DMS114 treated with DMSO at 0.1 percent for 48 hours (cell line): ENCODE data around the gene INAVA.
"Not testable (repeated sequence)": the region's sequence is repeated elsewhere in the genome, so short reads cannot be mapped to it uniquely, and the experiment has no call there.

Source experiments
- DNase-seq: peaks from one replicate; lab custom pipeline; 2025; ENCODE audit not compliant: unreplicated experiment; lab: John Stamatoyannopoulos, UW

INAVA gene

DNA sequence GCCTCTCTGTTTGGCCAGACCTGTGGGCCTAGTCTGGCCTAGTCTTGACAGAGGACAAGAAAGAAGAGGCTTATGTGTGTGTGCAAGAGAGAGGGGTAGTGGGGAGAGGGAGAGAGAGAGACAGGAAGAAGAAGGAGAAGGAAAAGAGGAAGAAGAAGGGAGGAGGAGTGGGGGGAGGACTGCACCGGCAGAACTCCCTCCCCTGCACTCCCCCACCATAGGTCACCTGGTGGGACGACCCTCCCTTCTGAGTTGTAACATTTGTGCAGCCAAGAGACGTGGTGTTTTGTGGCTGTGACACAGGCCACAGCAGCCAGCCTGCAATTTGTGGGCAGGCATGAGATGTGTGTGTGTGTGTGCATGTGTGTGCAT, 4.3 kb downstream of the INAVA start:
- DNase-seq, result no peak

DNA sequence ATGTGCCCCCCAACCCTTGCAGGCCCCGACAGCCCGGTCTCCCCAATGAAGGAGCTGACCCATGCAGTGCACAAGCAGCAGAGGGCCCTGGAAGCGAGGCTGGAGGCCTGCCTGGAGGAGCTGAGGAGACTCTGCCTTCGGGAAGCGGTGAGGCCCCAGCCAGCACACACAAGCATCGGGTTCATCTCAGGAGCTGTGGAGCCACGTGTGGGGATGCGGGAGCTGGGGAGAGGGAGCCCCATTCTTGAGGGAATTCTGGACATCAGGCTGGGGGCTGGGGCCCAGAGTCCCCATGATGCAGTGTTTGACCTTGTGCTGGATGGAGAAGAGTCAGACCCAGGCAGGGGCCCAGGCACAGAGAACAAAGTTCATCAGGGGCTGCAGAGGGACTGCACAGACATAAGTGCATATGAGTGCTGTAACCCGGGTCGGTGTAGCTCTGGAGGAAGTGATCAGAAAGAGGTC, 4.8 kb downstream of the INAVA start:
- DNase-seq, result no peak

DNA sequence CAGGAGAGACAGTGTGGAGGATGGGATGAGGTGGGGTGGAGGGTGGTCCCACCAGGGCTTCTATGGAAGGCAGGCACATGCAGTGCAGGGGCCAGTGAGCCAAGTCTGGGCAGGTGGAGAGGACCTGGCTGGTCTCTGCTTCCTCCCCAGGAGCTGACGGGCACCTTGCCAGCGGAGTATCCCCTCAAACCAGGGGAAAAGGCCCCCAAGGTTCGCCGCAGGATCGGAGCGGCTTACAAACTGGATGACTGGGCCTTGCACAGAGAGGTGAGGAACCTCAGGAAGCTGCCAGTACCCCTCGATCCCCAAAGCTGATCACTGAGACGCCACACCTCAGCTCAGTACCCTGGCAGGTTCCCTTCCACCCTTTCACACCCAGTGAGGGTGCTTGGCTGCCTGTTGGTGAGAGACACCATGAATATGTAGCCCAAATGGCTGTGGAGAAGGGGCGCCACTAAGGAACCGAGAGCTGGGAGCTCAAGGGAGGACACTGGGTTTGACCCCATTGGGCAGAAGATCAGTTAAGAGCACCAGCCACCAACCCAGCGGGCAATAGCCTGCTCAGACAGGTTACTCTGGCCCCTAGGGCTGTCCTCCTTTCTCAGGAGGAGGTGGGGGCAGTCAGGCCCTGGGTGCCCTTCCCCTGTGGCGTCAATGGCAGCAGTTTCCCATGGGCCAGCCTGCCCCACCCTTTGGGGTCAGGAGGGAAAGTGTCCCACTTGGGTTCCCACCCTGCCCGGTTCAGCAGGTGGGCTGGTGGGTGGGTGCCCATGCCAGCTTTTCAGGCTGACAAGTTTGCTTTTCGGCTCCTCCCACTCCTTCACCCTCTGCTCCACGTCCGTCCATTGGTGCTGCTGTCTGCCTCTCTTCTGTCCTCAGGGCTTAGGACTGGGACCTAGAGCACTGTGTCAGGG, 5.5 kb downstream of the INAVA start:
- DNase-seq, result no peak

DNA sequence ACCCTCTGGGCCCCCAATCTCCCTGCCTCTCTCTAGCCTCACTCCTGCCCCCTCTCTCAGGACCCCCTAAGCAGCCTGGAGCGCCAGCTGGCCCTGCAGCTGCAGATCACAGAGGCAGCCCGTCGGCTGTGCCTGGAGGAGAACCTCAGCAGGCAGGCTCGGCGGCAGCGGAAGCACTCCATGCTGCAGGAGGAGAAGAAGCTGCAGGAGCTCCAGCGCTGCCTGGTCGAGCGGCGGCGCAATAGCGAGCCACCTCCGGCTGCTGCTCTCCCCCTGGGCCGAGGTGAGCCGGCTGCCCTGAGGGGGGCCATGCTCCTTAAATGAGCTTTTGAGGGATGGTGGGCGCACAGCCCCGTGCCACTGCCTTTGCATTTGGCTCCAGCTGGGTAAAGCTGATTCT, 6.2 kb downstream of the INAVA start:
- no peak for DNase-seq

DNA sequence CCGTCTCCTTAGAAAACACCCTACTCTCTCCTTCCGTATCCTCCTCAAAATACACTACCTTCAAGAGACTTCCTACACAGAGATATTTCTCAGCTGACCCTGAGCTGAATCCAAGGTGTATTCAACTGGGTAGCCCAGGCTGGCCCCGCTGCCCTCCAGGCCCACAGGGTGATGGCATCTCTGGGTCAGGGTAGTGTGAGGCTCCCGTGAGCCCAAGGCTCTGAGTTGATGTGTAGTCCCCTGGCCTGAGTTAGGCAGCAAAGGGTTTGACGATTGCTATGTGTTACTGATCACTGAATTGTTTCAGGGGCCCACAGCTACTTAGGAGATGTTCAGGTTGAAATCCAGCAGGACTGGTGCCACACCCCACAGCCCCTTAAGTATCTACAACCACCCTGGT, 6.7 kb downstream of the INAVA start:
- DNase-seq, result no peak

DNA sequence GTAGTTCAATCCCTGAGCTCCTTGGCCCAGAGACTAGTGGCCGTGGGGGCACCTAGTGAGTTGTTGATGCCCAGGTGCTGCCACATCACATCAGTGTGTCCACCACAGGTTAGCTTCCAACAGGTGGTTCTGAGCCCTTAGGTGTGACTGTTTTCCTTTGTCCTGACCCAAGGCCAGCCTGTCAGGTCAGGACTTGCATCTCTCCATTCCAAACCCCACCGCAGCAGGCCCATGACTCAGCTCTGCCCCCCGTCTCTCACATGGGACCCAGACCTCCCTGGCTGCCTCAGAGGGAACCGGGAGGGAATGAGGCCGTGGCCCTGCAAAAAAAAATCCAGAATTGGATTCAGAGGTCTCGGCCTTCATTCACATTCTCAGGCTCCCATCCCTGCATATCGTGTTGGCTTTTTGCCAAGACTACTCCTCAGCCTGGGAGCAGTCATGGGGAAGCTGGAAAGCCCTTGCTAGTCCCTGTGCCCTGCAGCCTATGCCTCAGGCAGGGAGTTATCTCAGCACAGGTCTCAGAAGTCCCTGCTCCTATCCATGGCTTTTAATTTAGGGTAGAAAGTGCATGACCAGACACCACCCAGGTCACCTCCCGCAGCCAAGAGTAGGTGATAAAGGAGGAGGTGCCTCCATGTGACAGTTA, 7.2 kb downstream of the INAVA start:
- DNase-seq, result no peak

DNA sequence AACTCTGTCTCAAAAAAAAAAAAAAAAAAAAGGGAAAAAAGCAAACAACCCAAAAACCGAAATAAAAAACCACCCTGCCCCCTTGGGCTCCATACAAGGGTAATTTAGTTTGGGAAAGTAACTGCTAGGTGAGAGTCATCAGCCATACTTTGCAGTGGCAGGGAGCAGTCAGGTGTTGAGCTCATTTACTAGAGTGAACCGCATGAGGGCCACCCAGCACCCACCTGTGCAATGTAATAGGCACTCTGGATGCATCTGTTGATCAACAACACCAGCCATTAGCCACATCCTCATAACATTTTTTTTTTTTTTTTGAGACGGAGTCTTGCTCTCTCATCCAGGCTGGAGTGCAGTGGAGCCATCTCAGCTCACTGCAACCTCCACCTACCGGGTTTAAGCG, 9.1 kb downstream of the INAVA start:
- no peak for DNase-seq

DNA sequence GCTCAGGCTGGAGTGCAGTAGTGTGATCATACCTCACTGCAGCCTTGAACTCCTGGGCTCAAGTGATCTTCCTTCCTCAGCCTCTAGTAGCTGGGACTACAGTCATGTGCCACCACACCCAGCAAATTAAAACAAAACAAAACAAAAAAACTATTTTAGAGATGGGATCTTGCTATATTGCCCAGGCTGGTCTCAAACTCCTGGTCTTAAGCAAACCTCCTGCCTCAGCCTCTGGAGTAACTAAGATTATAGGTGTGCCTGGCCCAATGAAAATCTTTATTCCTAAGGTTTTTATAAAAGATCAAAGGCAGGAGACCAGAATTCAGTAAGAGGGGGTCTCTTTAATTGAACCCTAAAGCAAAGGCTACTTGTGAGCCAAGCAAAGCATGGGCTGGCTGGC, 10.1 kb downstream of the INAVA start:
- DNase-seq, result no peak

DNA sequence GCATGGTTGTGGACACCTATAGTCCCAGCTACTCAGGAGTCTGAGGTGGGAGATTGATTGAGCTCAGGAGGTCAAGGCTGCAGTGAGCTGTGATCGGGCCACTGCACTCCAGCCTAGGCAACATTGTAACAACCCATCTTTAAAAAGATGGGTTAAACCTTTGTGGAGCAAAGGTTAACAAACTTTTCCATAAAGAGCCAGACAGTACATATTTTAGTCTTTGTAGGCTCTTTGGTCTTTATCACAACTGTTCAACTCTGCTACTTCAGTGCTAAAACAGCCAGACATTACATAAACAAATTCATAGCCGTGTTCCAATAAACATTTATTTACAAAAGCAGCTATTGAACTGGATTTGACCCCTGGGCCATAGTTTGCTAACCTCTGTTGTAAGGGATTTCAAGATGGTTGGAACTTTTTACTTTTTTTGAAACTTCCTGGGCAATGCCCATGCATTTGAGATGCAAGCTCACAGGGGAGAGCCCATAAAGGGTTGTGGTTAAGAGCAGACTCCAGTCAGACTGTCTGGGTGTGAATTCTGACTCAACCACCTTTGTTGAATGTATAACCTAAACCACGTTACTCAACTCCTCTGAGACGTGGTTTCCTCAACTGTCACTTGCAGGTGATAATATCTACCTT, 10.8 kb downstream of the INAVA start:
- no peak for DNase-seq

DNA sequence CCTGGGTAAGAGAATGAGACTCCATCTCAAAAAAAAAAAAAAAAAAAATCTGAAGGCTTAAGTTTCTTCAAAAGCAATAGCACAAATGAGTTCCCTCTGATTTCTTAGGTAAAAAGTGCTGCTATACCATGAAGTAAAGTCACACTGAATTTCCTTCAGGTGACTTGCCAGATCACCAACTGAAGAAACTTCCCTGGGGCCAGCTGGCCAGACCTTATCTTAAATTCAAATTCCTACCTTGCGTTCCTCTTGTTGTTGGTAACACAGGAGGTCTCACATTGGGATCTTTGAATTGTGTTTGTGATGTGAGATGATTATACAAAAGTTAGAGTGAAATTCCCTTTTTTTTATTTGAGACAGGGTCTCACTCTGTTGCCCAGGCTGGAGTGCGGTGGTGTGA, 11.8 kb downstream of the INAVA start:
- DNase-seq, result no peak

DNA sequence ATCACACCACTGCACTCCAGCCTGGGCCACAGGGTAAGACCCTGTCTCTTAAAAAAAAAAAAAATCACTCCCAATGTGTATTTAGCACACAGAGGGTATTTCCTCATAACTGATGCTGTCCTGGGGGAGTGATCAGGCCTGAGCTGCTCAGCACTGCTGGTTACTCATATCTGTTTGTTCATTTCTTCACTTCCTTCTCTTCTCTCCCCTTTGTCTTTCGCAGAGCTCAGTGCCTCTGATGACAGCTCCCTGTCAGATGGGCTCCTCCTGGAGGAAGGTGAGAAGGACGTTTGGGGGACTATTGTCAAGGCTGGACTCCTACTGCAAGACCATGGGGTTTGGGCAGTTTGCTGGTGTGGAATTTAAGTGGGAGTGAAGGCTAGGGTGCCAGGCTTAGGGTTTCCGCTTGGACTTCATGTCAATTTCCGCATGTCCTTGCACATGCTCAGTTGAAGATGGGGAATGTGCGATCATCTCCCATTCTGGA, 13.0 kb downstream of the INAVA start:
- DNase-seq, result no peak

DNA sequence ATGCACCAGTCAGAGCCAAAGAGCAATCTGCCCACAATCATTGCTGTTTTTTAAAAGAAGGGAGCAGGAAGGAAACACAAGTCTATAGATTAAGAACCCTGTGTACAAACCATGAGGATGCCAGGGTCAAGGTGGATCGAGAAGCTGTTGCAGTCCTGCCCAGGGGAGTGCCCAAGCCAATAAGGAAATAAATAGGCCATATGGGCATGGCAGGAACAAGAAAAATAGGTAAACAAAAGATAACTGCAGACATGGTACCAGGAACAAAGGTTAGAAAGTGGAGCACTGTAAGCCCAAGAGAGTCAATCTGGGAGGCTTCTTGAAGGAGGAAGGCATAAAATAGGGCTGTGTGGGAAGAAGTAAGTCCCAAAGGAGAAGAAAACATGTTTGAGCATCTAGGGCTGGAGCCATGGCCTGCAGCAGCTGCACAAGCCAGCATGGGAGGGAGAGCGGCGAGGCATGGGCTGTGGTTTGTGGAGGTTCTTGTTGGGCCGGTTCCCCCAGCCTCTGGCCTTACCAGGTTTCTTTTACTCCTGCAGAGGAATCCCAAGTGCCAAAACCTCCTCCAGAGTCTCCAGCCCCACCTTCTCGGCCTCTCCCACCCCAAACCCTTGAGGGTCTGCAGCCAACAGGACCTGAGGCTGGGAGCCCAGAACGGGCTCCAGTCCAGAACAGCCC, 13.6 kb downstream of the INAVA start:
- no peak for DNase-seq

DNA sequence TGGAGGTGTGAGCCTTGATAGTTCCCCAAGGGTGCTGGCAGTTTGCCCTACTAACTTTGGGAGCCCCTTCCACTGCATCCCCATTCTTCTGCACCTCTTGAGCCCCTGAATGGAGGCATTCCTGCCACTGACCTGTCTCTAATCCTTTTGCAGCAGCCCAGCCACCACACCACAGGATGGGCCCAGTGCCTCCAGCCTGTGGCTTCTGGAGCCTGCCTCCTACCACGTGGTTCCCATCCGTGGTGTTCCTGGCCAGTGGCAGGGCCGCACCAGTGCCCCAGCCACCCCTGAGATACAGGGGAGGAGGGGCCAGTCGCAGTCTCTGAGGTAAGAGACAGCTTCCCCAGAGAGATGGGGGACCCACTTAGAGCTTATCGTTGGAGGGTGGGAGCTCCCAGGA, 14.4 kb downstream of the INAVA start:
- DNase-seq, result no peak

DNA sequence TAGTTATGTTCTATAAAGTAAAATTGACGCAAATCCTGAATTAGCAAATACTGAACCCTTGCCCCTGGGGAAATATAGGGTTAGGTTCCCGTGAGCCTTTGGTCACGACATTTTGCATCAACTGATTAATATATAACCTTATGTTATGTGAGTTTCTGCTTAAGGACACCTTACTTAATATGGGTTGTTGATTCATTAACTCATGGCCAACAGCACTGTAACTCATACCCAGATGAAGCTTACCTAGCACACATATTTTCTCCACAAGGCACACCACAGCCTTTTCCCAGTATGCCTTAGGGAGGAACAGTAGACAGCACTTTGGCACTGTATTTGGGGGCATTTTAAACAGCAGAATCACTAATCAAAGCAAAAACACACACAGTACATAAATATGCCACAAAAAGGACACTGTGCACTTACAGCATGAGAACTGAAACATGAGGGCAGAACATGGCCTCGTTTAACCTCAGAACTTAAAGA, 15.1 kb downstream of the INAVA start:
- DNase-seq, result no peak

DNA sequence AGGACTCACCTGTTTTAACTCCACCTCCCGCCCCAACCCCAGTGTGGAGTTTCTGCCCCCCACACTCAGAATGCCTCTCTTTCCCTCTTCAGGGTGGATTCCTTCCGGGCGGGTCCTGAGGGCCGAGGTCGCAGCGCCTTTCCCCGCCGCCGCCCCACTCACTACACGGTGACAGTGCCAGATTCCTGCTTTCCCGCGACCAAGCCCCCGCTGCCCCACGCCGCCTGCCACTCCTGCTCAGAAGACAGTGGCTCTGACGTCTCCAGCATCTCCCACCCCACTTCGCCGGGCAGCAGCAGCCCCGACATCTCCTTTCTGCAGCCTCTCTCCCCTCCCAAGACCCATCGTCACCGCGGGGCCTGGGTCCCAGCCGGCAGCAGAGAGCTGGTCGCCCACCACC, 16.7 kb downstream of the INAVA start:
- no peak for DNase-seq

DNA sequence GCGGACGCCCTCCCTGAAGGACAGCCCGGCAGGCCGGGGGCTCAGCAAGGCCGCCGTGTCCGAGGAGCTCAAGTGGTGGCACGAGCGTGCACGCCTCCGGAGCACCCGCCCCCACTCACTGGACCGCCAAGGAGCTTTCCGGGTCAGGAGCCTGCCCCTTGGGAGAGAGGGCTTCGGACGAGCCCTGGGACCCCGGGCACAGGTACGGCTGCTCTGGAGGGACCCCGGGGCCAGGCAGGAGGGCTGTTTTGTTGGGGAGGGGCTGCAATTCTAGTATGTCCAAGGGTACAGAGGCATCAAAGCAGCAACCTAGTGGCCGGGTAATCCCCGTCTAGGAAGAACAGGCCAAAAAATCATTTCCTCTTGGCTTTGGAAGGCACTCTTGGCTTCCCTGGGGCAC, 17.2 kb downstream of the INAVA start:
- not testable (repeated sequence) for DNase-seq

DNA sequence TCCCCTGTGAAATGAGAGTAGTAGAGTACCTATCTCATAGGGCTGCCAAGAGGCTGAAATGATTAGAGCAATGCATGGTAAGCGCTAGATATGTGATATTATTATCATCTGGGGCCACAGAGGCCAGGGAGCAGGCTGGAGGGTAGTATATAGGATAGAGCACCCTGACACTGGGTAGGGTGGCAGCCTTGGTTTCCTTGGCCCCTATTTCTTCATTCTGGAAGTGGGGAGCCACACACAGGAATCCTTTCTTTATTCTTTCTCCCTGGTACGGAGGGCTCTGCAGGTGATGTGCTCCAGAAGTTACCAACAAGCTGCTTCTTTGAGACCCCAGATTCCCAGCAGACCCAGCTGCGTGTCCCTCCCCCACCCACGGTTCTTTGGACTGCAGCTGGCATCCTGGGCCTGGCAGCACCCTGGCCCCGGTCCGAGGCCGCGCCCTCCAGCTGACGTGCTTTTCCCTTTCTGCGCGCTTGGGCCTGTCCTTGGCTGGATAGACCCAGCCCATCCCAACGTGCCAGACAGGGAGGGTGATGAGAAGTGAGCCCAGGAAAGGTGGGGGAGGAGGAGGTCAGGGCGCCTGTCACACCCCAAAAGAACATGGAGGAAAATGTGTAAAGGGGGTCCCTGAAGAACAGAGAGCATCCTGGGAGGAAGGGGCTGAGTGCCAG, 18.2 kb downstream of the INAVA start:
- DNase-seq, result no peak

DNA sequence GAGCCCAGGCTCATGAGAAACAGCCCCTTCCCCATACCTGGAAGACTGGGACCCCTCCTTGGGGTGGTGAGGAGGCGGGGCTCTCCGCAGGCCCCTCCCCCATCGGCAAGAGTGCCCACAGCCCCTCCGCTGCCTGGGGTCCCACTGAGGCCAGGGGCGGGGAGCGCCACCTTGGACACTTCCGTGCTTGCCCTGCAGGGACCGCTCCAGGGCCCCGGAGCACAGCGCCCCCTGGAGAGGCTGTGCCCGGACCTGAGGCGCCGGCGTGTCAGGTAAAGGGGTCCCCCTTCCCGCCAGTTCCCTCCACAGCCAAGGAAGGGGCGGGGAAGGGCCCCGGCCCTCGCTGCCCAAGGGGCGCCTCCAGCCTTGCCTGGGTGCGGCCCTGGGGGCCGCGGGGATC, 21.5 kb downstream of the INAVA start:
- DNase-seq, result no peak

DNA sequence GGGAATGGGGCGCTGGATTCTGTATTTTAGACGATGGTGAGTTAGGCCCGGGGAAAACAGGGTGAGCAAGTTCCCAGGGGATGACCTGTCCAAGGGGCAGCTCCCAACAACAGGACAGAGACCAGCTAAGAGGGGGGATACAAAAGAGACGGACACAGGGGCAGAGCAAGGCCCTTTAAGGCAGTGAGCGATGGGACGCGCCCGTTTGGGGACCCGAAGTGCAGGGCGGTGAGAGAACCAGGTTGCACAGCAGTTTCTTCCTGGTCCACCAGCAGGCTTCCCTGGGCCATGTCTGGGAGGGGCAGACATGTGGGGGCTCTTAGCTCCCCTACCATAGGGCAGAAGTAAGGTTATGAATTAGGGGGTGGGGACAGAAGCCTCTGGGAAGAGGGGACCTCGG, 22.0 kb downstream of the INAVA start:
- no peak for DNase-seq

DNA sequence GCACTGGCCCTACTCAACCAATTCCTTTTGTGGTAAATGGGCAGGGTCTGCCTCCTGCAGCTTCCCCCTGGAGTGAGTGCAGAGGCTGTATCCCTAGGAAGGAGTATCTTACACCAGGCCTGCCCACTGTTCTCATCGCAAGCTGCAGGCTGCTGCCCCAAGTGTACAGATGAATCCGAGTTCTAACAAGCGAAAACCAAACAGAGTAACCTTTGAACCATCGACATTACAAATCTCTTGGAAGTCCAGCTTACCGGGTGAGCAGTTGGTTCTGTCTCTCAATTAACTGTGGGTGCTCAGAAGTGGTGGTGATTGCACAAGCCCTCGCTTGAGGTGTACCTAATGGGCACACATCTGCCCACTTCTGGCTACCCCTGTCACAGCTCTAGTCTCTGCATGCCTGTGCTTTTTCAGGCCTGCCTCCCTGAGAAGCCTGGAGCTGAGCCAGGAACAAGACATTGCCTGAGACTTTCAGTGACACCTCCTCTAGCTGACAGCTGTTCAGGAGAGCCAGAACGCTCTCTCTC, 22.7 kb downstream of the INAVA start:
- DNase-seq, result peak; percentile 7
